Measurements from ENCODE around the gene NDEL1. TPM values are rescaled to one million over a fixed set of nuclear protein-coding genes. Genes with fewer than 3 reads are reported as not detected.

Gene NDEL1
- total RNA-seq, 1 experiment from 2014 or later: 39.2 TPM

GRCh38 chr17:8465759-8466158 is 30.1 kb downstream of the NDEL1 start (continued):
- TF ChIP-seq EZH2 (IDR thresholded peaks at IDR 0.05) (no peak), RAD21 (IDR thresholded peaks at IDR 0.05; ENCODE audit: low read depth) (no peak), EGR1 (IDR thresholded peaks at IDR 0.05; ENCODE audit: low read depth) (no peak), REST (IDR thresholded peaks at IDR 0.05; ENCODE audit: low read depth) (no peak)

- peaks cover 47% of the 10 kb centered on the region; the same call in 1 of the 2 replicates for H3K79me2 ChIP-seq (ENCODE audit: insufficient read depth, low read length)
- CTCF ChIA-PET: no interaction called here
- H3K9me3 ChIP-seq (ENCODE audit: control insufficient read depth in 1 of 2, insufficient read depth in 1 of 2, low read depth in 1 of 2, low read length in 2 of 2): no peaks in the 10 kb centered on the region
- POLR2A ChIA-PET: no interaction called here
- no peak overlapping the region for H3K9ac ChIP-seq (ENCODE audit: low read length)
- no peak overlapping the region for H3K4me3 ChIP-seq (replicated peaks in 1 of 2; ENCODE audit: low read depth in 1 of 2, low read length in 2 of 2)
- no peaks in the 10 kb centered on the region for H3K4me1 ChIP-seq (ENCODE audit: control insufficient read depth in 1 of 2, insufficient read depth in 2 of 2, low read length in 2 of 2)
- H3K4me2 ChIP-seq (ENCODE audit: low read length): no peak overlapping the region
- no peaks in the 10 kb centered on the region for H3K9me2 ChIP-seq (ENCODE audit: insufficient read depth)
- no TSS peak for BruUV-seq (replicated peaks)
- RAD21 ChIA-PET (ENCODE audit: low non-redundant PET in 1 of 2, low total read pairs in 2 of 2, uncharacterized antibody in 2 of 2, unreplicated experiment in 2 of 2): no interaction called here
- intact Hi-C loops (cut with micrococcal nuclease): no loop called here
- H3K27ac ChIP-seq (ENCODE audit: low read depth, low read length): no peak overlapping the region
- DNase-seq (ENCODE audit: low read depth, low spot score): no peak
- H2AFZ ChIP-seq (ENCODE audit: low read depth, low read length, poor library complexity, severe bottlenecking): no peak overlapping the region
- no peaks in the 10 kb centered on the region for H3K27me3 ChIP-seq (ENCODE audit: insufficient read depth, low read length)
- ATAC-seq: no peak
- peaks cover 20 to 24% of the 10 kb centered on the region in 2 experiments; a peak in 3 of 4 replicates for H3K36me3 ChIP-seq (ENCODE audit: control insufficient read depth in 1 of 2, insufficient read depth in 2 of 2, low read length in 2 of 2)
- H4K20me1 ChIP-seq (ENCODE audit: insufficient read depth): peaks cover 3% of the 10 kb centered on the region; the same call in 1 of the 2 replicates
- TF ChIP-seq EGR1 (IDR thresholded peaks at IDR 0.05; ENCODE audit: low read depth) (no peak), EZH2phosphoT487 (IDR thresholded peaks at IDR 0.05; ENCODE audit: borderline replicate concordance) (no peak), YY1 (IDR thresholded peaks at IDR 0.05; ENCODE audit: extremely low read depth, insufficient replicate concordance, low read depth, low read length) (no peak), ZNF274 (IDR thresholded peaks at IDR 0.05; ENCODE audit: low read depth, low read length) (no peak), ZBTB33 (IDR thresholded peaks at IDR 0.05; ENCODE audit: extremely low read depth, insufficient replicate concordance, low read length) (no peak), POLR2A (IDR thresholded peaks at IDR 0.05; ENCODE audit: borderline replicate concordance, extremely low read depth, insufficient read depth, insufficient read length) (no peak), ATF3 (IDR thresholded peaks at IDR 0.05) (no peak), TCF7L2 (IDR thresholded peaks at IDR 0.05; ENCODE audit: borderline replicate concordance, extremely low read depth, insufficient read depth, insufficient read length) (no peak), SP1 (IDR thresholded peaks at IDR 0.05; ENCODE audit: low read depth) (no peak), FOSL1 (IDR thresholded peaks at IDR 0.05; ENCODE audit: low read depth) (no peak), SIN3A (IDR thresholded peaks at IDR 0.05; ENCODE audit: low read depth) (no peak), REST (IDR thresholded peaks at IDR 0.05; ENCODE audit: low read depth) (no peak), EZH2 (IDR thresholded peaks at IDR 0.05) (no peak)
These were observed 30.8 kb downstream of the NDEL1 start for GRCh38 chr17:8466456-8466855.

Data from HCT116 (cell line).